ENCODE measurements around the gene PRR20B.
"Not testable (repeated sequence)": the region's sequence is repeated elsewhere in the genome, so short reads cannot be mapped to it uniquely, and the experiment has no call there.

The PRR20B gene

DNA sequence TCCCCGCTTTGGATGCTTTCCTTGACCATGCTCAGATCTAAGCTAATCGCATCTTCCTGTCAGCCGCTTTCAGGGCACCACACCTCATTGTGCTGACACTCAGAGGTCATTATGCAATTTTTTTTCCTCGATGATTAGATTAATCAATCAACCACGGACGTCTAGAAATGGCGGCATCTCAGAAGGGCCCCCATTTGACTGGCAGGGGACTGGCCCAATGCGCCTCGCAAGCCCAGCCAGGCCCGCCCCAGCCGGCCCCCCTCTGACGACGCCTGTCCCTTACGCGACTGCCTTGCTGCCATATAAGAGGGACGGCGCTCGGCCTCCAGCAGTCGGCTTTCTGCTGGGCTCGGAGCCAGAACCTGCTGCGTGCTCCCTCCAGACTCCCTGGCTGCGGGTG, at the start of gene PRR20B:
PRR20B (plus strand) TSS at position 301 of the 400 bp plus-strand sequence. CDS start 387 bp downstream, outside the sequence.
- H3K36me3 ChIP-seq (ENCODE audit: insufficient read depth, low read length); H3K9me3 ChIP-seq (ENCODE audit: control insufficient read depth, insufficient read depth, low read length); H3K9ac ChIP-seq (ENCODE audit: low read depth, low read length); H3K4me1 ChIP-seq (ENCODE audit: insufficient read depth, low read length): not testable (repeated sequence)

DNA sequence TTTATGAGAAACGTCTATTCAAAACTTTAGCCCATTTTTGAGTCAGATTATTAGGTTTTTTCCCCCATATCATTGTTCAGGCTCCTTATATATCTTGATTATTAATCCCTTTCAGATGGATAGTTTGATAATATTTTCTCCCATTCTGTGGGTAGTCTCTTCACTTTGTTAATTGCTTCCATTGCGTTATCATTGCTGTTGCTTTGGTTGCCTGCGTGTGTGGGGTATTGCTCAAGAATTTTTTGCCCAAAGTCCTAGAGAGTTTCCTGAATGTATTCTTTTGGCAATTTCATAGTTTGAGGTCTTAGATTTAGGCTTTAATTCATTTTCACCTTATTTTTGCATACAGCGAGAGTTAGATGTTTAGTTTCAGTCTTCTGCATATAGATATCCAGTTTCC, 32.3 kb upstream of the PRR20B start:
- Histone ChIP-seq H3K9me3 (ENCODE audit: control insufficient read depth, insufficient read depth, low read length) (no peaks in the 10 kb centered on the region), H3K36me3 (ENCODE audit: insufficient read depth, low read length) (no peaks in the 10 kb centered on the region), H3K9ac (ENCODE audit: low read depth, low read length) (no peak overlapping the region)

DNA sequence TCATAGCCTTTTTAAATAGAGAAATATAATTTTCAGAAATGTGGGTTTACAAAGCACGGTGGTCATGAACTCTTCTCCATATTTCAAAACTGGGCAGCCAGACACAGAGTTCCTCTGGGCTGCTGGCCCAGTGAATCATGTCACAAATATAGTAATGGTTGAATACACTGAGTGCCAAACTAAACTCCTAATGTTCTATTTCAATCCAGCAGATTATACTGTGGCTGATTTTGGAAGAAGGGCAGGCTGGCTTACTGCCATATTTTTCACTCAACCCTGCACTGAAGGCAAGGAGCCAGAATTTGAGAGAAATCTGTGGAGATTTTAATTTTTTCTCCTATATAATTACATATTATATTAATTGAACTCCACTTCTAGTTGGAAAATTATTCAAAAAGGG, 23.6 kb upstream of the PRR20B start:
- Histone ChIP-seq H3K4me1 (ENCODE audit: insufficient read depth, low read length) (no peaks in the 10 kb centered on the region), H3K9ac (ENCODE audit: low read depth, low read length) (no peak overlapping the region), H3K36me3 (ENCODE audit: insufficient read depth, low read length) (no peaks in the 10 kb centered on the region), H3K9me3 (ENCODE audit: control insufficient read depth, insufficient read depth, low read length) (no peaks in the 10 kb centered on the region)

More for the DNA sequence above, 32.3 kb upstream of the PRR20B start:
- H3K4me1 ChIP-seq (ENCODE audit: insufficient read depth, low read length) = no peaks in the 10 kb centered on the region

DNA sequence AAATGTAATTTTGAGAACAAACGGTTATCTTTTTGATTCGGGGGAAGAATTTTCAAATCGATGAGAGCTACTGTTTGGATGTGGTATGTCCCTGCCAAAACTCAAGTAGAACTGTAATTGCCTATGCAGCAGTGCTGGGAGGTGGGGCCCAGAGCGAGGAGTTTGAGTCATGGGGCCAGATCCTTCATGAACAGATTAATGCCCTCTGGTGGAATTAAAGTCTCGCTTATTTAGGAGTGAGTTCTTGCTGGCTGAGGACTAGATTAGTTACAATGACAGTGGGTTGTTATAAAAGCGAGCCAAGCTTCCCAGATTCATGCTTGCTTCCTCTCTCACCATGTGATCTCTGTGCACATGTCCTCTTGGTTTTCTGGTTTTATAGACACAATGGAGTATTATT, 18.4 kb upstream of the PRR20B start:
- Histone ChIP-seq H3K36me3 (ENCODE audit: insufficient read depth, low read length) (no peaks in the 10 kb centered on the region), H3K4me1 (ENCODE audit: insufficient read depth, low read length) (no peaks in the 10 kb centered on the region), H3K9ac (ENCODE audit: low read depth, low read length) (no peak overlapping the region), H3K9me3 (ENCODE audit: control insufficient read depth, insufficient read depth, low read length) (no peaks in the 10 kb centered on the region)

DNA sequence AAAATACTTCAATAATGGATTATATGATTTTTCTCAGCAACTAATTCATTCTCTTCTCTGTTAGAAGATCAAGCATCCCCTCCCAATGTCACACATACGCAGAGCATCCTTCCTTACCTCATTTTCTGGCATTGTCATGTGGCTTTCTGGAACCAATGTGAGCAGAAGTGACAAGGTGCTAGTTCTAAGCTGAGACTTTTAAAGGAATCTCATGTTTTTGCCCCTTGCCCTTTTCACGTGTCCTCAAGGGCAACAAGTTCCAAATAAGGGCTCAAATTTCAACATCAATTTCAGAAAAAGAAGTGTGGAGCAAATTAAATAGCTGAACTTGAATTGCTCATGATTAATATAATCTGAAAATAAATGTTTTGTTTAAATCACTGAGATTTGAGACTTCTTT, 11.2 kb upstream of the PRR20B start:
- Histone ChIP-seq H3K36me3 (ENCODE audit: insufficient read depth, low read length) (no peaks in the 10 kb centered on the region), H3K9me3 (ENCODE audit: control insufficient read depth, insufficient read depth, low read length) (no peaks in the 10 kb centered on the region), H3K9ac (ENCODE audit: low read depth, low read length) (no peak overlapping the region), H3K4me1 (ENCODE audit: insufficient read depth, low read length) (no peaks in the 10 kb centered on the region)

DNA sequence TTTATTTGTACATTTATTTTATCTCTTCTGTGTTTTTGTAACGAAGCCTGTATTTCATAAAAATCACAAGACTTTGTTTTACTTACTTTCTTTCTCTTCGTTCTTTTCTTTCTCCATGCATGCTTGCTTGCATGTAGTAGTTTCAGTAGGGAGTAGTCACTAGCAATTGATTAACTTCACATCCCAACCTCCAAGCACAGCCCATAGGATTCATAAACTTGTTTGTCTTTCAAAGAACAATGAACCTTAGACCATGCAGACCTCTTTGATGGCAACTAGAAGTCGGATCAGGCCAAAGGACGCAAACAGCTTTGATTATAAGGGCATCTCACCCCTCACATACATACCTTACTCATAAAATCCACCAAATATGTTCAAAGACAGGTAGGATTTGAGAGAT, 9.7 kb upstream of the PRR20B start:
- no peaks in the 10 kb centered on the region for H3K36me3 ChIP-seq (ENCODE audit: insufficient read depth, low read length)
- no peaks in the 10 kb centered on the region for H3K4me1 ChIP-seq (ENCODE audit: insufficient read depth, low read length)
- H3K9me3 ChIP-seq (ENCODE audit: control insufficient read depth, insufficient read depth, low read length) = no peaks in the 10 kb centered on the region
- H3K9ac ChIP-seq (ENCODE audit: low read depth, low read length) = no peak overlapping the region

DNA sequence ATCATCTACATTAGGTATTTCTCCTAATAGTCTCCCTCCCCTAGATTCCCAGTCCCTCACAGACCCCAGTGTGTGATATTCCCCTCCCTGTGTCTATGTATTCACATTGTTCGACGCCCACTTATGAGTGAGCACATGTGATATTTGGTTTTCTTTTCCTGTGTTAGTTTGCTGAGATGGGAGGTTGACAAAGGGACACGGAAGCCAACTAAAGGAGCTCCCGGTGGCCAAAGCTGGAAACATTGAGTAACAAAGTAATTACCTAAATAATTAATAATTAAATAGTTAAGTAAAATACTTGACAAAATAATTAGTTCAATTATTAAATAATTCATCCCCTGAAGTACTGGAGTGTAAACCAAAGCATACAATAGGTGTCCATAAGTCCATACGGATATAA, 8.3 kb upstream of the PRR20B start:
- no peaks in the 10 kb centered on the region for H3K36me3 ChIP-seq (ENCODE audit: insufficient read depth, low read length)
- no peak overlapping the region for H3K9ac ChIP-seq (ENCODE audit: low read depth, low read length)
- no peaks in the 10 kb centered on the region for H3K9me3 ChIP-seq (ENCODE audit: control insufficient read depth, insufficient read depth, low read length)
- H3K4me1 ChIP-seq (ENCODE audit: insufficient read depth, low read length) = no peaks in the 10 kb centered on the region

DNA sequence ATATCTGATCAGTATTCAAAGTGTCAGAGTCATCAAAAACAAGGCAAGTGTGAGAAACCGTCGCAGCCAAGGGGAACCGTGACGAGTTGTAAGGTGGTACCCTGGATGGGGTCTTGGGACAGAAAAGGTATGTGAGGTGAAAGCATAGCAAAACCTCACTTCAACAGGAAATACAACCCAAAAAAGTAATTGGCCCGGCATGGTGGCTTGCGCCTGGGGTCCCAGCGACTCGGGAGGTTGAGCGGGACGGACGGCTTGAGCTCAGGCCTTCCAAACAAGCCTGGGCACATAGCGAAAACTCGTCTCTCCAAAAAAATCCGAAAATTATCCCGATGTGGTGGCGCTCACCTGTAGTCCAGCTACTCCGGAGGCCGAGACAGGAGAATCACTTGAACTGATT, 7.5 kb upstream of the PRR20B start:
- H3K36me3 ChIP-seq (ENCODE audit: insufficient read depth, low read length); H3K4me1 ChIP-seq (ENCODE audit: insufficient read depth, low read length); H3K9me3 ChIP-seq (ENCODE audit: control insufficient read depth, insufficient read depth, low read length); H3K9ac ChIP-seq (ENCODE audit: low read depth, low read length): not testable (repeated sequence)

DNA sequence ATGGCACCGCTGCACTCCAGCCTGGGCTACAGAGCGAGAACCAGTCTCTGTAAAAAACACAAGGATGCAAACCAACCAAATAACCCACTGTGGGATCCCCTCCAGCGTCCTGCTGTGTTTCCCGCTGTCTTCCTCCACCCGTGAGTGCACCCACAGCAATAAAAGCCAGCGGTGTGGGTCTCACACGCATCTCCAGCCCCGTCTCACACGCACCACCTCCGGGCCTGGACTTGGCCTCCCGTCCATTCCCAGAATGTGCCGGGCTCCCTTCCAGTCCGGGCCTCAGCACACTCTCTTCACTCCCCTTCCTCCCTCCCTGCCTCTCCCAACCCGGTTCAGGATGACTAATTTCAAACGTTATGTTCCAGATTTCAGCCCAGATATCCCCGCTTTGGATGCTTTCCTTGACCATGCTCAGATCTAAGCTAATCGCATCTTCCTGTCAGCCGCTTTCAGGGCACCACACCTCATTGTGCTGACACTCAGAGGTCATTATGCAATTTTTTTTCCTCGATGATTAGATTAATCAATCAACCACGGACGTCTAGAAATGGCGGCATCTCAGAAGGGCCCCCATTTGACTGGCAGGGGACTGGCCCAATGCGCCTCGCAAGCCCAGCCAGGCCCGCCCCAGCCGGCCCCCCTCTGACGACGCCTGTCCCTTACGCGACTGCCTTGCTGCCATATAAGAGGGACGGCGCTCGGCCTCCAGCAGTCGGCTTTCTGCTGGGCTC, 6.9 kb upstream of the PRR20B start, which contains the start of gene PRR20A:
PRR20A (plus strand) TSS at position 684 of the 734 bp plus-strand sequence. CDS start 387 bp downstream, outside the sequence.
- H3K9me3 ChIP-seq (ENCODE audit: control insufficient read depth, insufficient read depth, low read length); H3K4me1 ChIP-seq (ENCODE audit: insufficient read depth, low read length); H3K9ac ChIP-seq (ENCODE audit: low read depth, low read length); H3K36me3 ChIP-seq (ENCODE audit: insufficient read depth, low read length): not testable (repeated sequence)

DNA sequence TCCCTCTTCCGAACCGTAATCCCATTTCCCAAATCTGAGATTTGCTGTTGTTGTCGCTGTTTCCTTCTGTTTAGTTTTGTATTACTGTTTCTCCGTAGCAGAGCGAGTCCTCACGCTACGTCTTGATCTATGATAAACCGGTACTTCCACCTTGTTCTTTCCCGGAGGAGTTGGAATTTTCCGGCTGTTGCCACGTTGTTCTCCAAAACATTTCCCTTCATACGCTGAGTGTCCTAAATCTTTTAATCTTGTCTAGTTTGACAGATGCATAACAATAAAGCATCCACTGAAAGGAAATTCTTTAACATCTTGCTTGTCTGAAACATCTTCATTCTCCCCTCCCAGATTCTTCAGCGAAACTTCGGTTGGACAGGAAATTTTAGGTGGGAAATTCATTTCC, 818 bp downstream of the PRR20B start:
- not testable (repeated sequence) for H3K9ac ChIP-seq (ENCODE audit: low read depth, low read length); H3K9me3 ChIP-seq (ENCODE audit: control insufficient read depth, insufficient read depth, low read length); H3K36me3 ChIP-seq (ENCODE audit: insufficient read depth, low read length); H3K4me1 ChIP-seq (ENCODE audit: insufficient read depth, low read length)

DNA sequence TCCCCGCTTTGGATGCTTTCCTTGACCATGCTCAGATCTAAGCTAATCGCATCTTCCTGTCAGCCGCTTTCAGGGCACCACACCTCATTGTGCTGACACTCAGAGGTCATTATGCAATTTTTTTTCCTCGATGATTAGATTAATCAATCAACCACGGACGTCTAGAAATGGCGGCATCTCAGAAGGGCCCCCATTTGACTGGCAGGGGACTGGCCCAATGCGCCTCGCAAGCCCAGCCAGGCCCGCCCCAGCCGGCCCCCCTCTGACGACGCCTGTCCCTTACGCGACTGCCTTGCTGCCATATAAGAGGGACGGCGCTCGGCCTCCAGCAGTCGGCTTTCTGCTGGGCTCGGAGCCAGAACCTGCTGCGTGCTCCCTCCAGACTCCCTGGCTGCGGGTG, 6.5 kb downstream of the PRR20B start, which contains the start of gene PRR20C:
PRR20C (plus strand) TSS at position 301 of the 400 bp plus-strand sequence. CDS start 387 bp downstream, outside the sequence.
- H3K36me3 ChIP-seq (ENCODE audit: insufficient read depth, low read length); H3K4me1 ChIP-seq (ENCODE audit: insufficient read depth, low read length); H3K9me3 ChIP-seq (ENCODE audit: control insufficient read depth, insufficient read depth, low read length); H3K9ac ChIP-seq (ENCODE audit: low read depth, low read length): not testable (repeated sequence)

DNA sequence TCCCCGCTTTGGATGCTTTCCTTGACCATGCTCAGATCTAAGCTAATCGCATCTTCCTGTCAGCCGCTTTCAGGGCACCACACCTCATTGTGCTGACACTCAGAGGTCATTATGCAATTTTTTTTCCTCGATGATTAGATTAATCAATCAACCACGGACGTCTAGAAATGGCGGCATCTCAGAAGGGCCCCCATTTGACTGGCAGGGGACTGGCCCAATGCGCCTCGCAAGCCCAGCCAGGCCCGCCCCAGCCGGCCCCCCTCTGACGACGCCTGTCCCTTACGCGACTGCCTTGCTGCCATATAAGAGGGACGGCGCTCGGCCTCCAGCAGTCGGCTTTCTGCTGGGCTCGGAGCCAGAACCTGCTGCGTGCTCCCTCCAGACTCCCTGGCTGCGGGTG, 13.0 kb downstream of the PRR20B start, which contains the start of gene PRR20D:
PRR20D (plus strand) TSS at position 301 of the 400 bp plus-strand sequence. CDS start 387 bp downstream, outside the sequence.
- H3K9ac ChIP-seq (ENCODE audit: low read depth, low read length); H3K36me3 ChIP-seq (ENCODE audit: insufficient read depth, low read length); H3K9me3 ChIP-seq (ENCODE audit: control insufficient read depth, insufficient read depth, low read length); H3K4me1 ChIP-seq (ENCODE audit: insufficient read depth, low read length): not testable (repeated sequence)

DNA sequence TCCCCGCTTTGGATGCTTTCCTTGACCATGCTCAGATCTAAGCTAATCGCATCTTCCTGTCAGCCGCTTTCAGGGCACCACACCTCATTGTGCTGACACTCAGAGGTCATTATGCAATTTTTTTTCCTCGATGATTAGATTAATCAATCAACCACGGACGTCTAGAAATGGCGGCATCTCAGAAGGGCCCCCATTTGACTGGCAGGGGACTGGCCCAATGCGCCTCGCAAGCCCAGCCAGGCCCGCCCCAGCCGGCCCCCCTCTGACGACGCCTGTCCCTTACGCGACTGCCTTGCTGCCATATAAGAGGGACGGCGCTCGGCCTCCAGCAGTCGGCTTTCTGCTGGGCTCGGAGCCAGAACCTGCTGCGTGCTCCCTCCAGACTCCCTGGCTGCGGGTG, 19.6 kb downstream of the PRR20B start, which contains the start of gene PRR20E:
PRR20E (plus strand) TSS at position 301 of the 400 bp plus-strand sequence. CDS start 387 bp downstream, outside the sequence.
- not testable (repeated sequence) for H3K9me3 ChIP-seq (ENCODE audit: control insufficient read depth, insufficient read depth, low read length); H3K9ac ChIP-seq (ENCODE audit: low read depth, low read length); H3K4me1 ChIP-seq (ENCODE audit: insufficient read depth, low read length); H3K36me3 ChIP-seq (ENCODE audit: insufficient read depth, low read length)

DNA sequence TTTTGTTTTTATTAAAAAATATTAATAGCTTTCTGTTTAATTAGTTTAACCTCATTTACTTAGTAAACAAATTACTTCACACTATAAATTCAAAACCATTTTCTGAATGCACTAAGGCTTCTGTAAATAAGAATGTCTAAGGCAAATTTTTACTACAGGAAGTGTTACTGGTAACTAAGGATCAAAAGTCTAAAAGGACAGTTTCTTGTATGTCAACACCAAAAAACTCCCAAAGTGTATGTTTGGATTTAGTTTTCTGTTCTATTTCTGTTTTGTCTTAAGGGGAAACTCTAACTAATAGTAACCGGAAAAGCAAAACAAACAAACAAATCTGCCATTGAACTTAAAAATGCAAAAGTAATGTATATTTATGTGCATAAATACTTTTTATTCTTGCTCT, 44.4 kb downstream of the PRR20B start:
- no peaks in the 10 kb centered on the region for H3K36me3 ChIP-seq (ENCODE audit: insufficient read depth, low read length)
- H3K4me1 ChIP-seq (ENCODE audit: insufficient read depth, low read length) = no peaks in the 10 kb centered on the region
- H3K9ac ChIP-seq (ENCODE audit: low read depth, low read length) = no peak overlapping the region
- no peaks in the 10 kb centered on the region for H3K9me3 ChIP-seq (ENCODE audit: control insufficient read depth, insufficient read depth, low read length)
